HepG2 (cell line): ENCODE measurements around the gene ATAD3C. TPM values are rescaled to one million over a fixed set of nuclear protein-coding genes. Genes with fewer than 3 reads are reported as not detected.

Source experiments
- ARHGAP35 ChIP-seq: sonication (generic); formaldehyde crosslinking; IDR thresholded peaks from 2 replicates; pipeline ENCODE4 v1.9.0; 2022; ENCODE audit warnings: mild to moderate bottlenecking, inconsistent platforms, moderate library complexity, missing genetic modification reagents, borderline replicate concordance
- FLYWCH1 ChIP-seq: sonication (generic); formaldehyde crosslinking; IDR thresholded peaks from 2 replicates; pipeline ENCODE4 v1.8.1; 2023; ENCODE audit warnings: mild to moderate bottlenecking, missing genetic modification reagents
- FOXP1 ChIP-seq, 2 experiments: fragments of 450-650 bp in 1 of 2; IDR thresholded peaks; 2 replicates each; pipeline ENCODE4 v1.6.1; 2017 to 2018; ENCODE audit warnings: antibody characterized with exemption in 1 of 2
- ISL2 ChIP-seq: sonication (generic); formaldehyde crosslinking; IDR thresholded peaks from 2 replicates; pipeline ENCODE4 v1.5.0; 2020; ENCODE audit warnings: missing genetic modification reagents
- RBAK ChIP-seq: sonication (generic); formaldehyde crosslinking; IDR thresholded peaks from 2 replicates; pipeline ENCODE4 v1.5.1; 2020; ENCODE audit warnings: mild to moderate bottlenecking, missing genetic modification reagents
- REXO4 ChIP-seq: sonication (generic); formaldehyde crosslinking; IDR thresholded peaks from 2 replicates; pipeline ENCODE4 v1.8.0; 2022; ENCODE audit warnings: missing genetic modification reagents, mild to moderate bottlenecking, borderline replicate concordance
- SETDB1 ChIP-seq: sonication (generic); formaldehyde crosslinking; IDR thresholded peaks from 2 replicates; pipeline ENCODE4 v1.5.1; 2020; ENCODE audit warnings: missing genetic modification reagents, mild to moderate bottlenecking, borderline replicate concordance
- ZBTB42 ChIP-seq: sonication (generic); formaldehyde crosslinking; IDR thresholded peaks from 2 replicates; pipeline ENCODE4 v1.5.0; 2020; ENCODE audit warnings: mild to moderate bottlenecking, missing genetic modification reagents
- ZBTB7B ChIP-seq: sonication (generic); formaldehyde crosslinking; IDR thresholded peaks from 2 replicates; pipeline ENCODE4 v1.4.0; 2020; ENCODE audit warnings: missing genetic modification reagents
- ZFP36L2 ChIP-seq: sonication (generic); formaldehyde crosslinking; IDR thresholded peaks from 2 replicates; pipeline ENCODE4 v1.4.0; 2020; ENCODE audit warnings: missing genetic modification reagents
- ZFP62 ChIP-seq: sonication (generic); formaldehyde crosslinking; IDR thresholded peaks from 2 replicates; pipeline ENCODE4 v1.4.0; 2020; ENCODE audit warnings: missing genetic modification reagents
- ZNF12 ChIP-seq: sonication (generic); formaldehyde crosslinking; IDR thresholded peaks from 2 replicates; pipeline ENCODE4 v1.5.0; 2020; ENCODE audit warnings: missing genetic modification reagents
- ZNF724P ChIP-seq: sonication (generic); formaldehyde crosslinking; IDR thresholded peaks from 2 replicates; pipeline ENCODE4 v1.8.0; 2022; ENCODE audit warnings: missing genetic modification reagents, borderline replicate concordance
- ZNF780A ChIP-seq: sonication (generic); formaldehyde crosslinking; IDR thresholded peaks from 2 replicates; pipeline ENCODE4 v1.8.0; 2022; ENCODE audit warnings: mild to moderate bottlenecking, missing genetic modification reagents, moderate library complexity
- polyA plus RNA-seq, 8 experiments: library from polyadenylated mRNA; depleted of rRNA in 3 of 8; stranded (reverse) in 7 of 8; unstranded in 1 of 8; fragments of >200 nt; fragmentation: Illumina TruSeq in 4 of 8; extraction: Trizol in 4 of 8; gene quantifications; 2 replicates each; pipeline versions ENCODE4 v1.2.1 to v1.2.3, GENCODE V29; 2011 to 2016; ENCODE audit warnings: low read depth in 4 of 8, missing spikeins in 1 of 8, mixed read lengths in 1 of 8; ENCODE audit not compliant: insufficient read depth in 1 of 8
- total RNA-seq, 5 experiments: library from RNA; depleted of rRNA; stranded (reverse); fragments of >200 nt; fragmentation: Illumina TruSeq; extraction: Trizol; gene quantifications; 2 replicates each; pipeline ENCODE4 v1.2.3, GENCODE V29; 2016; ENCODE audit warnings: low read depth in 1 of 5
- TF ChIP-seq, protein P1 (sequence below): sonication (generic); formaldehyde crosslinking; IDR thresholded peaks from 2 replicates; pipeline ENCODE4 v1.4.0; 2020; ENCODE audit warnings: missing genetic modification reagents, mild to moderate bottlenecking, borderline replicate concordance
- TF ChIP-seq, protein P2 (sequence below): sonication (generic); formaldehyde crosslinking; IDR thresholded peaks from 2 replicates; pipeline ENCODE4 v1.4.0; 2020; ENCODE audit warnings: missing genetic modification reagents, borderline replicate concordance
- TF ChIP-seq, protein P3 (sequence below): sonication (generic); formaldehyde crosslinking; IDR thresholded peaks from 2 replicates; pipeline ENCODE4 v1.5.0; 2020; ENCODE audit warnings: mild to moderate bottlenecking, missing genetic modification reagents, borderline replicate concordance

The ATAD3C gene
- total and polyA plus RNA-seq, 2 of the 13 experiments (the other 11 are each of a cell fraction or from before 2014, with no cell fraction given), result 2.4 to 3.2 TPM

DNA sequence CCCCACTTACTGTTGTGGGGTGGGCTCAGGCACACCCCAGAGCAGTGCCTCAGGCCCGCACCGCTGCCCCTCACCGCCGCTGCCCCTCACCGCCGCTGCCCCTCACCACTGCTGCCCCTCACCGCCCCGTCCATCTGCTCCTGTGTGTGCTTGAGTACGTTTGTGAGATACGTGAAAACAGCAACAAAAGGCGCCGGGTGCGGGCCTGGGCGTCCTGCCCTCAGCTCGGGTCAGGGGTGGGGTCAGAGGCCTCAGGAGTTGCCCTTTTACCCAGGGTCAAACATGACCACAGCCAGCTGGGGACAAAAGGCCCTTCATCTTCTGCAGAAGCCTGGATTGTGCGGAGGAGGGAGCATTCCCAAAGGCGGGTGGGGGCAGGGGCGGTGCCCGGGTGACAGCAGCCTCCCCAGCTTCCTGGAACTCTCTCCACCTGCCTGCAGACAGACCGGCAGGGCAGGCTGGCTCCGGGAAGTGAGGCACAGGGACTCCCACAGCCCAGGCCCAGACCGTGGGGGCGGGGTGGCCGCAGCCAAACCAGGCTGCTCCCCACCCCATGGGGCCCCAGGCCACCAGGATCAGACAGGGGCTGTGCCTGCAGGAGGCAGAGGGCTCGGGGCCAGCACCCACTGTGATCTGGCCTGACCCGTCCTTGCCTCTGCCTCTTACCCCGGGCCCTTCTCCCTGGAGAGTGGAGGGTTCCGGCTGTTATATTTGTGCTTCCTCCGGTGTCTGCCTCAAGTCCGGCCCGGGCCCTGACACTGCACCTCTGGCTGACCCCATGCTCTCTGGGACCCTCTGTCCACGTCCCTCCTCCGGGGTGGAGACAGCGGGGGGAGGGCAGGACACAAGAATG, 16.3 kb upstream of the ATAD3C start (continued):
- TF ChIP-seq FOXP1 (IDR thresholded peaks at IDR 0.05), result no peak
- TF ChIP-seq FOXP1 (CRISPR knock-in tag; IDR thresholded peaks at IDR 0.05), result peak; percentile 55
- no peak for TF ChIP-seq FLYWCH1 (CRISPR knock-in tag)
- TF ChIP-seq, protein P1, sequence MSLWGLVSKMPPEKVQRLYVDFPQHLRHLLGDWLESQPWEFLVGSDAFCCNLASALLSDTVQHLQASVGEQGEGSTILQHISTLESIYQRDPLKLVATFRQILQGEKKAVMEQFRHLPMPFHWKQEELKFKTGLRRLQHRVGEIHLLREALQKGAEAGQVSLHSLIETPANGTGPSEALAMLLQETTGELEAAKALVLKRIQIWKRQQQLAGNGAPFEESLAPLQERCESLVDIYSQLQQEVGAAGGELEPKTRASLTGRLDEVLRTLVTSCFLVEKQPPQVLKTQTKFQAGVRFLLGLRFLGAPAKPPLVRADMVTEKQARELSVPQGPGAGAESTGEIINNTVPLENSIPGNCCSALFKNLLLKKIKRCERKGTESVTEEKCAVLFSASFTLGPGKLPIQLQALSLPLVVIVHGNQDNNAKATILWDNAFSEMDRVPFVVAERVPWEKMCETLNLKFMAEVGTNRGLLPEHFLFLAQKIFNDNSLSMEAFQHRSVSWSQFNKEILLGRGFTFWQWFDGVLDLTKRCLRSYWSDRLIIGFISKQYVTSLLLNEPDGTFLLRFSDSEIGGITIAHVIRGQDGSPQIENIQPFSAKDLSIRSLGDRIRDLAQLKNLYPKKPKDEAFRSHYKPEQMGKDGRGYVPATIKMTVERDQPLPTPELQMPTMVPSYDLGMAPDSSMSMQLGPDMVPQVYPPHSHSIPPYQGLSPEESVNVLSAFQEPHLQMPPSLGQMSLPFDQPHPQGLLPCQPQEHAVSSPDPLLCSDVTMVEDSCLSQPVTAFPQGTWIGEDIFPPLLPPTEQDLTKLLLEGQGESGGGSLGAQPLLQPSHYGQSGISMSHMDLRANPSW (CRISPR knock-in tag), result 0 out of 2 replicates have a peak, but pooled peaks have one; percentile 83
- TF ChIP-seq, protein P2, sequence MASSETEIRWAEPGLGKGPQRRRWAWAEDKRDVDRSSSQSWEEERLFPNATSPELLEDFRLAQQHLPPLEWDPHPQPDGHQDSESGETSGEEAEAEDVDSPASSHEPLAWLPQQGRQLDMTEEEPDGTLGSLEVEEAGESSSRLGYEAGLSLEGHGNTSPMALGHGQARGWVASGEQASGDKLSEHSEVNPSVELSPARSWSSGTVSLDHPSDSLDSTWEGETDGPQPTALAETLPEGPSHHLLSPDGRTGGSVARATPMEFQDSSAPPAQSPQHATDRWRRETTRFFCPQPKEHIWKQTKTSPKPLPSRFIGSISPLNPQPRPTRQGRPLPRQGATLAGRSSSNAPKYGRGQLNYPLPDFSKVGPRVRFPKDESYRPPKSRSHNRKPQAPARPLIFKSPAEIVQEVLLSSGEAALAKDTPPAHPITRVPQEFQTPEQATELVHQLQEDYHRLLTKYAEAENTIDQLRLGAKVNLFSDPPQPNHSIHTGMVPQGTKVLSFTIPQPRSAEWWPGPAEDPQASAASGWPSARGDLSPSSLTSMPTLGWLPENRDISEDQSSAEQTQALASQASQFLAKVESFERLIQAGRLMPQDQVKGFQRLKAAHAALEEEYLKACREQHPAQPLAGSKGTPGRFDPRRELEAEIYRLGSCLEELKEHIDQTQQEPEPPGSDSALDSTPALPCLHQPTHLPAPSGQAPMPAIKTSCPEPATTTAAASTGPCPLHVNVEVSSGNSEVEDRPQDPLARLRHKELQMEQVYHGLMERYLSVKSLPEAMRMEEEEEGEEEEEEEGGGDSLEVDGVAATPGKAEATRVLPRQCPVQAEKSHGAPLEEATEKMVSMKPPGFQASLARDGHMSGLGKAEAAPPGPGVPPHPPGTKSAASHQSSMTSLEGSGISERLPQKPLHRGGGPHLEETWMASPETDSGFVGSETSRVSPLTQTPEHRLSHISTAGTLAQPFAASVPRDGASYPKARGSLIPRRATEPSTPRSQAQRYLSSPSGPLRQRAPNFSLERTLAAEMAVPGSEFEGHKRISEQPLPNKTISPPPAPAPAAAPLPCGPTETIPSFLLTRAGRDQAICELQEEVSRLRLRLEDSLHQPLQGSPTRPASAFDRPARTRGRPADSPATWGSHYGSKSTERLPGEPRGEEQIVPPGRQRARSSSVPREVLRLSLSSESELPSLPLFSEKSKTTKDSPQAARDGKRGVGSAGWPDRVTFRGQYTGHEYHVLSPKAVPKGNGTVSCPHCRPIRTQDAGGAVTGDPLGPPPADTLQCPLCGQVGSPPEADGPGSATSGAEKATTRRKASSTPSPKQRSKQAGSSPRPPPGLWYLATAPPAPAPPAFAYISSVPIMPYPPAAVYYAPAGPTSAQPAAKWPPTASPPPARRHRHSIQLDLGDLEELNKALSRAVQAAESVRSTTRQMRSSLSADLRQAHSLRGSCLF (CRISPR knock-in tag), result no peak
- TF ChIP-seq ISL2, result peak; percentile 81
- no peak for TF ChIP-seq REXO4
- TF ChIP-seq SETDB1 (CRISPR knock-in tag), result no peak
- no peak for TF ChIP-seq ARHGAP35 (CRISPR knock-in tag)
- 0 out of 2 replicates have a peak, but pooled peaks have one; percentile 9 for TF ChIP-seq ZNF724P (CRISPR knock-in tag)
- TF ChIP-seq RBAK (CRISPR knock-in tag), result no peak
- no peak for TF ChIP-seq ZFP36L2
- TF ChIP-seq ZFP62, result no peak
- peak; percentile 58; the same call in 1 of the 2 replicates for TF ChIP-seq ZNF12 (CRISPR knock-in tag)
- TF ChIP-seq, protein P3, sequence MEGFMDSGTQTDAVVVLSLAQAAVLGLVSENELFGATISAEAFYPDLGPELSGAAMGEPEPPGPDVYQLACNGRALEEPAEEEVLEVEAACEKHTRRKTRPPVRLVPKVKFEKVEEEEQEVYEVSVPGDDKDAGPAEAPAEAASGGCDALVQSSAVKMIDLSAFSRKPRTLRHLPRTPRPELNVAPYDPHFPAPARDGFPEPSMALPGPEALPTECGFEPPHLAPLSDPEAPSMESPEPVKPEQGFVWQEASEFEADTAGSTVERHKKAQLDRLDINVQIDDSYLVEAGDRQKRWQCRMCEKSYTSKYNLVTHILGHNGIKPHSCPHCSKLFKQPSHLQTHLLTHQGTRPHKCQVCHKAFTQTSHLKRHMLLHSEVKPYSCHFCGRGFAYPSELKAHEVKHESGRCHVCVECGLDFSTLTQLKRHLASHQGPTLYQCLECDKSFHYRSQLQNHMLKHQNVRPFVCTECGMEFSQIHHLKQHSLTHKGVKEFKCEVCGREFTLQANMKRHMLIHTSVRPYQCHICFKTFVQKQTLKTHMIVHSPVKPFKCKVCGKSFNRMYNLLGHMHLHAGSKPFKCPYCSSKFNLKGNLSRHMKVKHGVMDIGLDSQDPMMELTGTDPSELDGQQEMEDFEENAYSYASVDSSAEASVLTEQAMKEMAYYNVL (CRISPR knock-in tag), result no peak
- peak; percentile 84; the same call in 1 of the 2 replicates for TF ChIP-seq ZBTB42 (CRISPR knock-in tag)
- TF ChIP-seq ZBTB7B (CRISPR knock-in tag), result peak; percentile 77
- TF ChIP-seq ZNF780A (CRISPR knock-in tag), result no peak
